CD4-positive, alpha-beta T cell treated with Interleukin-1 beta for 1 hour (primary cell): Measurements from ENCODE around the gene LAMA1.

Experiments
- DNase-seq, 2 donors: peaks; one replicate each; pipeline ENCODE4 v3.0.0-alpha.2; 2020 to 2022

The LAMA1 gene

GRCh38 chr18:6979954-6980353, 137.6 kb downstream of the LAMA1 start:
- no peak for DNase-seq

GRCh38 chr18:6976935-6977334, 140.7 kb downstream of the LAMA1 start:
- no peak for DNase-seq

DNA sequence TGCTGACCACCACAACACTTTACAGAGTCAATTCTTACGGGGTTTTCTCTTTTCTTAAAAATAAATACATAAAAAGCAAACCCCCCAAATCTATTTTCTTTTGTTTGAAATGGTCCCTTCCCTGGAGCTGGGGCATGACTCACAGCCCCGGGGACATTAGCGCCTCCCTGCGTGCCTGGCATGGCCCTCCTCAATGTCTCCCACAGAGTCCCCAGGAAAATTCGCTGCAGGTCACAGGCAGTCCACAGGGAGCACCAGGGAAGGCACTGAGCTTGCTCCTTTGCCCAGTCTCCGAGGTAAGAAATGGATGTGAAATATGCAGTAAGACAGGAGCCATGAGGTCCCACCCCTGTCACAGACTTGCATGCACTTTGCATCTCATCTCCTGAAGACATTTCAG, 142.5 kb downstream of the LAMA1 start:
- no peak for DNase-seq

- no peak for DNase-seq
These were observed 145.6 kb downstream of the LAMA1 start for GRCh38 chr18:6971823-6972478.

DNA sequence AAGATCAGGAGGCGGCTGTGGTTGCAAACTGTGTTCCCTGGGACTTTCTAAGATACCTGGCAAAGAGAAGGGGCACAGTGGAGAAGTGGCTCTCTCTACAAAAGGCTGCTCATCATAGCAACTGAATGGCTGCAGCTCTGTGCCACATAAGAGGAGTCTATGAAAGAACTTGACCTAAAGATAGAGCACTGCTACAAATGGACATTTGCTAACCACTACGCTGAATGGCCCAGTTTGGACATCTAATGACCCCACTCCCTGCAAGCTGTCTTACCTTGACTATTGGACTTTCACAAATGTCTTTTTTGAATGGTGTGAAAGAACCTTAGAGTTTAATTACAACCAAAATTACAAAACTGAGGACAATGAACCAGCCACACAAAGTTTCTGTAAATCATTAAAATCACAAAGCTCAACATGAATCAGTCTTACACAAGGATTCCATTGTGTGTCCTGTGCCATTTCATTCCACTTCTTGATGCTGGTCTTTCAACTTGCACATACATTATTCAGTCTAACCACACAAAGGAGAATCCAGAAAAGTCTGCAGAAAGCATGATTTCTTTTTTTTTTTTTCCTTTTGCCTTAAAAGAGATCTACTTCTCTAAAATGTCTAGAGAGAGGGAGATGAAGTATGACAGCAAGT, 154.0 kb downstream of the LAMA1 start:
- DNase-seq, result no peak

GRCh38 chr18:6962571-6963451, 154.8 kb downstream of the LAMA1 start:
- no peak for DNase-seq

GRCh38 chr18:6961331-6961730, 156.3 kb downstream of the LAMA1 start:
- DNase-seq, result no peak

DNA sequence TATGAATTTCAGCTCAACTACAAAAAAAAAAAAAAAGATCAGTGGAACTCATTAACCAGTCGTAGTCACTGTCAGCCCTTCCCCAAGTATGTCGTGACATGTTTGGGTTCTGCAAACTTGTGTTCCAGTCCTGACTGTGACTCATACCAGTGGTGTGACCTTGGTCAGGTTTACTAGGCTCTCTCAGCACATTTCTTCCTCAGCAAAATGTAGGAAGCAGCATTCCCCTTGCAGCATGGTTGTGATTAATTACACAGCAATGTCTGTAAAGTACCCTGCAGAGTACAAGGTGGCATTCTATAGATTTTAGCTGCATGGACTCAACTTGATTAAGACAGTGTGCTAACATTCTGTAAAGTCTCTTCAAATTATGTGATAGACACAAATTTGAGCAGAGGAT, 156.9 kb downstream of the LAMA1 start:
- no peak for DNase-seq

GRCh38 chr18:6960124-6960523, 157.5 kb downstream of the LAMA1 start:
- DNase-seq, result no peak

- DNase-seq, result no peak
These were observed 158.5 kb downstream of the LAMA1 start for GRCh38 chr18:6959110-6959509.

DNA sequence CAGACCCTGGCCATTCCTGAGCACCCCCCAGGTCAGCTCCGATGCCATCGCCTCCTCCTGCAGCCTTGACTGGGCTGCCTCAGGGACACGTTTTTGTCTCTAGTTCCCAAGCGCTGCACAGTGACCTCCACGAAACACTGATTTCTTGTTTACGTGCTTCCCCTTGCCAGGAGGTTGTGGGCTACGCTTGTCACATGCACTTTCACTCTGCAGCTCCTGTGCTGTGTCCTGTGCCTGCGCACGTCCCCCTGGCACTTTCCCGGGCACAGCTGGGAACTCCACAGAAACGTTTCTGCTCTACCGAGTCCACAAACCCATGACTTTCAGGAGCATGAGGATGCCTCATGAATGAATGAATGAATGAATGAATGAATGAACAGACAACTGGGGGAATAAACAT, 160.6 kb downstream of the LAMA1 start:
- DNase-seq, result no peak

DNA sequence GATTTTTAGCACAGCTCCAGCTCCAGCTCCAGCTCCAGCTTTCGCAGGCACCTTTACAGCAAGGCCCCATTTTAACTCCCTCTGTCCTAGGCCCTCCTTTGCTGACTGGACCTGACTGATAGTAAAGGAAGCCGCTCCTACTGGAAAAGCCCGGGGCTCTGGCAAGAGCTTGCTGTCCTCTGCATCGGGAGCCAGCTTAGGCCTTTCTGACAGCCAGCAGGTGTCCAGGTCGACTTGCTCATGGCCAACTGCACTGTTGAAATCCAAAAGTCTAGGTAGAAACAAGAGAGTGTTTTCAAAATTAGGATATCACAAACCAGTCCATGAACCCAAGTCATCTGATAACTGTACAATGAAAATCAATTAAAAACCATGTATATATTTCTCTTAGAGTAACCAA, 161.1 kb downstream of the LAMA1 start:
- DNase-seq, result no peak

DNA sequence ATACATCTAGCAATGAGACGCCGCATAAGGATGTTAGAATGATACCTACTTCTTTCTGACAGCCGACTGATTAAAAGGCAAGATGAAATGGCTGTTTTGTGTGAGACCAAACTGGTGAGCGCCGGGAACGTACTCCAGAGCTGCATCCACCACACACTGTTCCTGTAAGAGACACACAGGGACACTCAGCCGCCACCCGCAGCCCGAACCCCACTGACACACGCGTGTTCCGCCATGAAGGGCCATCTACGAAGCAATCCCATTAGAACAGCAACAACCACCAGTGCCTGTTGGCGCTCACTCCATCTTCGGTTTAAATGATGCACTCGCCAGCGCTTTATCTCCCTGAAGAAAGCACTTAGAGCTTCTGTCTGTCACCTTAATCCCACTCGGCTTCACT, 162.3 kb downstream of the LAMA1 start:
- no peak for DNase-seq

DNA sequence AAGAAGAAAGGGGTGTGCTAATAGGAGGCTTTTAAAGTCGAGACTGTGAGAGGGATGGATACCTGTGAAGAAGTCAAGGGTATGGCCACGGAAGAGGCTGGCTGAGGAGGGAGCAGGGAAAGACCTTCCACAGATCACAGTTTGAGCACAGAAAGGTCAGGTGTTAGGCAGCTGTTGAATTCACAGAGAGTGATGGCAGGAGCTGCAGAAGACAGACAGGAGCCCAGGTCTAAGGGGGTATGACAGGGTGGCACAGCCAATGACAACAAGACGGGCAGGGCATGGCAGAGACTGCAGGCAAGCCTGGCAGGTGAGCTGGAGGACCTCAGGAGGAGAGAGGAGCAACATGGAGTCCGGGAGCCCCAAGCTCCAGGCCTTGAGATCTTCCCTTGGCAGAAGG, 163.1 kb downstream of the LAMA1 start:
- no peak for DNase-seq

DNA sequence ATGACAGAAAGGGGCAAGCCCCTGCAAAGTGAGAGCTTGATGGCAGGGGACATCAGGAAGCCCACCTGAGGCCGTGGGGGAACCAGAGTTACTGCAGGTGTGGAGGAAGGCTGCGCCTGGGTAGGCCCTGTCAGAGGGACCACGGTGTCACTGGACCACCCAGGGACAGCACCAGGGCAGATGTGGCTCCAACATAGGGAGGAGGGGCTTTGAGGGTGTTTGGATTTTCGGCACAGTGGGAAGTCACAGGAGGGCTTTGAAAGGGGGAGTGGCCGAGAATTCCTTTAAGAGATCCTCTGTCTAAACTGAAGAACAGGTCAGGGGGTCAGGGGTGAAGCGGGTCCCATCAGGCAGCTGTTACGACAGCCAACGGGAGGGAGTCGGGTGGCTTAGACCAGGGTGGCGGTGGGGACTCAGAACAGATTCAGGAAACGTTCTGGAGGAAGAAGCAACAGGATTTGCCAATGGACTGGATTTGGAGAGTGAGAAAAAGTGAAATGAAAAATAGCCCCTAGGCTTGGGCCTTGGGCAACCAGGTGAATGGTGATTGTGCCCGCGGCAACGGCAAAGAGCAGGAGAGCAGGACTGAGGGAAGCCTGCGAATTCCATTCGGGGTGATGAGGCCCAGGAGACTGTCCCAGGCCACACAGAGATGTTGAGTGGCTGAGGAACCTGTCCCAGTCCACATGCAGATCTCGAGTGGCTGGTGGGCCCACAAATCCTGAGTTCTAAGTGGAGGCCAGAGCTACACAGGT, 166.1 kb downstream of the LAMA1 start:
- DNase-seq, result no peak

- no peak for DNase-seq
These were observed 167.0 kb downstream of the LAMA1 start for GRCh38 chr18:6950641-6951040.

DNA sequence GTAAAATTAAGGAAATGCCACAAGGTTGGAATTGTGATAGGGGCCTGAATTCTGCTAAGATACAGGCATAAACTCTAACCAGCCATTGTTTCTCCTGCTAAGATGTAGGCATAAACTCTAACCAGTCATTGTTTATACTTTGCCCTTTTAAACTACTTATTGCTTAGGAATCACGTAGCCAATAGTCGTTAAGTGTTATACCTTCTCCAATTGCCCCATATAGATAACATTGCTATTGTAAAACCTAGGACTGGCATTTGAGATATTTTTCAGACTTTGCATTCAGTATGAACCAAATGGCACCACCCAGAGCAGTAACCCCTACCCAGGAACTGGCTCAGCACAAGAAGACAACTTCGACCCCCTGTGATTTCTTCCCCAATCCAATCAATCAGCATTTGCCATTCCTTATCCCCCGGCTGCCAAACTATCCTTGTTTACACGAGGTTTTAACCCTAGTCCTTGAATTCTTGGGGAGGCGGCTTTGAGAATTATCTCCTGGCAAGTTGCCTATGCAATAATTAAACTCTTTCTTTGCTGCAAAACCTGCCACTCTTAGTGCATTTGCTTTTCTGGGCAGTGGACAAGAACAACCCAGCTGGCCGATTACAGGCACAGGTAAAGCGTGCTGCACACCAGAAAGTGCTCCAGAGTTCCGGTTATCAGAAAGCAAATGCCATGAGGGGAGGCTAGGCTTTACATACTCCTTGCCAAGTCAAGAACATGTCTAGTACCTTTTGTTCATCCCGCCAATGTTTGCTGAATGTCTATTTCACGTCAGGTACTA, 167.6 kb downstream of the LAMA1 start:
- no peak for DNase-seq

DNA sequence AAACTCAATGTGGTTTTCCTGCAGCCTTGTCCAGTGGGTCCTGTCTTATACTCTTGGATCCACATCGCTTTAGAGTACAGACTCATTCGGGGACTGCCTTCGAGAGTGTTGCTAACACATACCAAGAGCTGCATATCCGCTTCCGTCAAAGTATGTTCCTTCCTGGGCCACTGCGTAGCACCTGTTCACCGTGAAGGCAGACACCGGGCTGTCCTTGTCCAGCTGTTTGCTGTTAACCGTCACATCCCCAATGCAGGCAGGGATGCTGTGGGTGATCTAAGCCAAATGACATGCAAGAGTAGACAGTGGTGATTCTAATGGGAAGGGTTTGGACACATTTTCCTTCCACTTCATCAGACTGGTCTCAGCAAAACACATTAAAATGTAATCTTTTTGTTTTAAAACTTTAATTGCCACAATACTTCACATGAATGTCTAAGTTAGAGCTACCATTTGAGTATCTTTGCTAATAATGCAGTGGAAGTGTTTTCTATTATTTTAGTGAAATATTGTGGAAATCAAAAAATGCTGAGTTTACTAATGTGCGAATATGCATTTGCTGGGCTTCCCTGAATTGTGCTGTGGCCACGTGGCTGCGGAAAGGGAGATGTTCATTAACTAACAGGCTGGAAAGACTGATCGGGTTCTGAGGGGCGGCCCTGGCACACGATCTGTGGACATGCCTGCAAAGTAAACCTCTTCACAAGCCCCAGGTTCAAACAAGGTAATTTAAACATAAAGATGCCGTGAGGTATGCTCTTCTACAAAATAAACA, 169.1 kb downstream of the LAMA1 start:
- no peak for DNase-seq

GRCh38 chr18:6947338-6948030, 170.1 kb downstream of the LAMA1 start:
- DNase-seq, result no peak

DNA sequence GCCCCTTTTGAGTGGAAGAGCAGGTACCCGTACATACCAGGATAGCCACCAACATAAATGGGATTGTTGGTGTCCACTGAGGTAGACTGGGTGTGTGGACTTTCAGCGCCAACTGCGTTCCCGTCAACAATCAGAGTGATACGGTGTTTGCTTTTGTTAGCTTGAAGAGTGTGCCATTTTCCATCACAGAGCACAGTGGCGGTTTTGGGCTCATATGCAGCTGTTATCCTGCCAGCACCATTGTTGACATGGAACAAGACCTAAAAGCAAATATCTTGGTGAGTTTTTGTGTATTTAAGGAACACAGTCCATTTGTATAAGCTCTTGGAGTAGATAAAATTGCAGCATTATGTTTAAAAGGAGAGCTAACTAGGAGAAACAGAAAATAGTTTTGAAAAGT, 174.5 kb downstream of the LAMA1 start:
- DNase-seq, result no peak

DNA sequence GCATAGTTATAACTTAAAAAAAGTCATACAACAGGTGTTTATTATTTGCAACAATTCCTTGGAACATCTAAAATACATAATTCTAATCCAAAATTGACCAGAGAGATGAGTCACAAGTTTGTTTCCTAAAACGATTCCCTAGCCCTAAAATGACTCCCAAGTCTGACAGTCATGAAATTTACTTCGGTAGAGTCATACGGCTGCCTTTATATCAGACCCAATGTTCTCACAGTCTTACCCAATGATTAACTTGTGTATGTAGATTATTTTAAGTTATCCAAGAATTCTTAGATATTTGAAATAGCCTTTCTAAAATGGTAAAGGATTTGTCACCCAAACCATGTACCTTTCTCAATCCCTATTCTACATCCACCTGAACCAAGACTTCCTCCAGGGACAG, 174.9 kb downstream of the LAMA1 start:
- DNase-seq, result no peak
